DOHH2 (cell line): ENCODE measurements around the gene HAPLN3.

ENCODE experiments used
- H3F3A ChIP-seq: fragments of 200-600 bp; sonication (generic), shearing (Covaris generic); 2 replicates; pipeline ENCODE4 v1.6.0; 2016; ENCODE audit warnings: antibody characterized with exemption, mild to moderate bottlenecking; ENCODE audit not compliant: control insufficient read depth, insufficient read depth
- H3K27ac ChIP-seq: fragments of 200-600 bp; sonication (generic); 2 replicates; pipeline ENCODE4 v1.5.1; 2014; ENCODE audit warnings: low read depth, mild to moderate bottlenecking, low read length, moderate library complexity
- H3K27me3 ChIP-seq: fragments of 200-600 bp; sonication (generic); 2 replicates; pipeline ENCODE4 v1.6.1; 2014; ENCODE audit warnings: mild to moderate bottlenecking, low read length, mixed read lengths; ENCODE audit not compliant: control insufficient read depth
- H3K36me3 ChIP-seq: fragments of 200-600 bp; sonication (generic); 2 replicates; pipeline ENCODE4 v1.6.1; 2014; ENCODE audit warnings: mild to moderate bottlenecking, low read length, moderate library complexity, mixed read lengths; ENCODE audit not compliant: control insufficient read depth
- H3K4me1 ChIP-seq: fragments of 200-600 bp; sonication (generic); 2 replicates; pipeline ENCODE4 v1.6.1; 2014; ENCODE audit warnings: mild to moderate bottlenecking, low read length, mixed read lengths; ENCODE audit not compliant: control insufficient read depth
- H3K4me2 ChIP-seq: fragments of 200-600 bp; sonication (generic); 2 replicates; pipeline ENCODE4 v1.6.0; 2014; ENCODE audit warnings: mild to moderate bottlenecking, low read length, moderate library complexity
- H3K4me3 ChIP-seq: fragments of 200-600 bp; sonication (generic); 2 replicates; pipeline ENCODE4 v1.5.1; 2014; ENCODE audit warnings: mild to moderate bottlenecking, low read length, mixed read lengths
- H3K79me2 ChIP-seq: fragments of 200-600 bp; sonication (generic); 2 replicates; pipeline ENCODE4 v1.6.1; 2014; ENCODE audit warnings: mild to moderate bottlenecking, low read length, mixed read lengths; ENCODE audit not compliant: control insufficient read depth
- H3K9me2 ChIP-seq: fragments of 200-600 bp; sonication (generic); replicated peaks from 2 replicates; pipeline ENCODE4 v1.6.1; 2014; ENCODE audit warnings: mild to moderate bottlenecking, low read length, mixed read lengths; ENCODE audit not compliant: control insufficient read depth
- H3K9me3 ChIP-seq: fragments of 200-600 bp; sonication (generic); 2 replicates; pipeline ENCODE4 v1.6.1; 2014; ENCODE audit warnings: antibody characterized with exemption, low read length, mixed read lengths; ENCODE audit not compliant: control insufficient read depth, insufficient read depth
- H4K20me1 ChIP-seq: fragments of 200-600 bp; sonication (generic); 2 replicates; pipeline ENCODE4 v1.6.0; 2014; ENCODE audit warnings: low read depth, mild to moderate bottlenecking, antibody characterized with exemption, low read length, moderate library complexity; ENCODE audit not compliant: control insufficient read depth, insufficient read depth
- CTCF ChIP-seq: fragments of 200-600 bp; sonication (generic); IDR thresholded peaks from one replicate; pipeline ENCODE4 v1.5.1; 2014; ENCODE audit warnings: antibody characterized with exemption, mild to moderate bottlenecking, low read depth, low read length; ENCODE audit not compliant: poor library complexity, severe bottlenecking
- EZH2phosphoT487 ChIP-seq: fragments of 200-600 bp; sonication (generic); IDR thresholded peaks from 2 replicates; pipeline ENCODE4 v1.6.1; 2017; ENCODE audit warnings: borderline replicate concordance, mild to moderate bottlenecking, antibody characterized with exemption, low read length, moderate library complexity, mixed read lengths

HAPLN3 gene

DNA sequence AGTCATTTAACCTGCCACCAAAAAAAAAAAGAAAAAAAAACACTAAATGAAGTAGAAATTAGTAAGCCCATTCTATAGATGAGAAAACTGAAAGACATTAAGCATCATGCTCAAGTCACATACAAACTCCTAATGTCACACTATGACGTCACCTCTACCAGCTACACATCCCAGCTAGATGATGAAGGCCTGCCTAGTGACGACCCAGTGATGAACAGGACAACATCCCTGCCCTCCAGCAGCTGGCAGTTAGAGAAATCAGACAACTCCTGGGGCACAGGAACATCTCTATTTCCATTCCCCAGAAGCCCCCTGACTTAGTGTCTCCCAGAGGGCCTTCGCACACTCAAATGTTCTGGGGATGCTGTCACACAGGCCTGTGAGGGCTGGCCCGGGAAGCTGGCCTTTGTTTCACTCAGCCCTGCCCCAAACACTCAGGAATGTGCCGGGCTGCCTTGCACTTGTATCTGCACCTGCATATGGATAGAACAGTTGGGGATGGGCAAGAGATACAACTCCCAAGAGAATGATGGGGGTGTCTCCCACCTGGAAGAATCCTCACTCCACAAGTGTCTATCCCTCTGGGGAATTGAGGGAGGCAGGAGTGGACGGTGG lies 7.0 kb upstream of the HAPLN3 start:
- Histone ChIP-seq H3K9me3 (no peaks in the 10 kb centered on the region), H3K9me2 (no peaks in the 10 kb centered on the region), H3K4me3 (no peak overlapping the region), H3K79me2 (no peaks in the 10 kb centered on the region), H3K4me2 (no peak overlapping the region), H4K20me1 (no peaks in the 10 kb centered on the region), H3K27ac (no peak overlapping the region), H3K36me3 (no peaks in the 10 kb centered on the region), H3K4me1 (no peaks in the 10 kb centered on the region; the same call in 1 of the 2 replicates), H3F3A (no peaks in the 10 kb centered on the region), H3K27me3 (no peaks in the 10 kb centered on the region)
- no peak for TF ChIP-seq CTCF
- no peak for TF ChIP-seq EZH2phosphoT487

GRCh38 chr15:88901508-88902220 lies 6.3 kb upstream of the HAPLN3 start:
- no peak overlapping the region for H3K4me3 ChIP-seq
- no peaks in the 10 kb centered on the region for H4K20me1 ChIP-seq
- no peaks in the 10 kb centered on the region for H3K9me2 ChIP-seq
- H3K27me3 ChIP-seq, result peaks cover 5% of the 10 kb centered on the region
- H3K9me3 ChIP-seq, result no peaks in the 10 kb centered on the region
- H3K27ac ChIP-seq, result no peak overlapping the region
- no peaks in the 10 kb centered on the region for H3K79me2 ChIP-seq
- H3K4me2 ChIP-seq, result no peak overlapping the region
- TF ChIP-seq EZH2phosphoT487, result no peak
- TF ChIP-seq CTCF, result no peak
- H3K4me1 ChIP-seq, result no peaks in the 10 kb centered on the region; the same call in 1 of the 2 replicates
- no peaks in the 10 kb centered on the region for H3K36me3 ChIP-seq
- H3F3A ChIP-seq, result no peaks in the 10 kb centered on the region

DNA sequence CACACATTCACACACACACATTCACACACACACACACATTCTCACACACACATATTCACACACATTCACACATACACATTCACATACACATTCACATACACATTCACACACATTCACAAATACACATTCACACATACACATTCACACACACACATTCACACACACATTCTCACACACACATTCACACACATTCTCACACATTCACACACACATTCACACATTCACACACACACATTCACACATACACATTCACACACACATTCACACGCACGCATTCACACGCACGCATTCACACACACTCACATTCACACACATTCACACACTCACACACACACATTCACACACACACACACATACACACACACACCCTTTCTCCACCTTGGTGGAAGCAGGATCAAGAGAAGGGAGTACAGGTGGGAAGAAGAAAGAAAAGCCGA lies 5.7 kb upstream of the HAPLN3 start:
- no peaks in the 10 kb centered on the region for H3K36me3 ChIP-seq
- H3K27ac ChIP-seq, result no peak overlapping the region

More for the DNA sequence above, 5.7 kb upstream of the HAPLN3 start:
- Histone ChIP-seq H3K9me3 (no peaks in the 10 kb centered on the region), H3K79me2 (no peaks in the 10 kb centered on the region), H3K4me3 (no peak overlapping the region), H3F3A (no peaks in the 10 kb centered on the region), H3K9me2 (no peaks in the 10 kb centered on the region), H3K4me2 (no peak overlapping the region), H3K4me1 (no peaks in the 10 kb centered on the region; the same call in 1 of the 2 replicates), H4K20me1 (no peaks in the 10 kb centered on the region), H3K27me3 (peaks cover 10% of the 10 kb centered on the region)
- TF ChIP-seq CTCF, result no peak
- TF ChIP-seq EZH2phosphoT487, result no peak
